OCI-LY7 (cell line): Measurements from ENCODE around the gene HTR3B. TPM values are rescaled to one million over a fixed set of nuclear protein-coding genes. Genes with fewer than 3 reads are reported as not detected.

ENCODE experiments used
- BruUV-seq: library from RNA; stranded (reverse); fragments of 400-500 nt; replicated peaks from 2 replicates; lab custom pipeline; 2021; lab: Mats Ljungman, UMichigan
- CTCF ChIA-PET: fragments of 300-600 bp; sonication (Branson Sonifier 250); formaldehyde crosslinking; loops from one replicate; lab custom pipeline; 2022; ENCODE audit warnings: antibody characterized with exemption; ENCODE audit not compliant: unreplicated experiment; lab: Charles Lee
- POLR2A ChIA-PET: fragments of 300-600 bp; sonication (Branson Sonifier 250); formaldehyde crosslinking; loops from one replicate; lab custom pipeline; 2022; ENCODE audit warnings: antibody characterized with exemption; lab: Charles Lee
- DNase-seq: peaks from one replicate; pipeline ENCODE4 v3.0.0-alpha.2; 2015; ENCODE audit warnings: low spot score
- H2AFZ ChIP-seq: fragments of 200-600 bp; sonication (generic), shearing (Covaris generic); 2 replicates; pipeline ENCODE4 v1.6.1; 2014; ENCODE audit warnings: mild to moderate bottlenecking, antibody characterized with exemption, low read length, moderate library complexity
- H3K27ac ChIP-seq: fragments of 200-600 bp; sonication (generic); 2 replicates; pipeline ENCODE4 v1.5.1; 2014; ENCODE audit warnings: mixed run types, low read depth, mild to moderate bottlenecking, moderate library complexity, low read length, inconsistent platforms; ENCODE audit not compliant: poor library complexity, severe bottlenecking
- H3K36me3 ChIP-seq: fragments of 200-600 bp; sonication (generic); 2 replicates; pipeline ENCODE4 v1.6.1; 2014; ENCODE audit warnings: mild to moderate bottlenecking, antibody characterized with exemption, low read length, moderate library complexity, mixed read lengths; ENCODE audit not compliant: insufficient read depth
- H3K4me1 ChIP-seq: fragments of 200-600 bp; sonication (generic); 2 replicates; pipeline ENCODE4 v1.5.1; 2014; ENCODE audit warnings: mild to moderate bottlenecking, low read length; ENCODE audit not compliant: insufficient read depth, poor library complexity, severe bottlenecking
- H3K4me2 ChIP-seq: fragments of 200-600 bp; sonication (generic); 2 replicates; pipeline ENCODE4 v1.6.1; 2014; ENCODE audit warnings: mild to moderate bottlenecking, low read length
- H3K4me3 ChIP-seq: fragments of 200-600 bp; sonication (generic); 2 replicates; pipeline ENCODE4 v1.5.1; 2014; ENCODE audit warnings: mild to moderate bottlenecking, low read depth, low read length; ENCODE audit not compliant: poor library complexity, severe bottlenecking
- H3K79me2 ChIP-seq: fragments of 200-600 bp; sonication (generic); 2 replicates; pipeline ENCODE4 v1.6.1; 2016; ENCODE audit warnings: low read depth, mild to moderate bottlenecking, low read length, moderate library complexity, mixed read lengths; ENCODE audit not compliant: insufficient read depth
- H3K9me2 ChIP-seq: fragments of 200-600 bp; sonication (generic); 2 replicates; pipeline ENCODE4 v1.6.1; 2016; ENCODE audit warnings: mild to moderate bottlenecking, low read length, mixed read lengths; ENCODE audit not compliant: insufficient read depth
- H3K9me3 ChIP-seq: fragments of 200-600 bp; sonication (generic); 2 replicates; pipeline ENCODE4 v1.6.1; 2014; ENCODE audit warnings: mild to moderate bottlenecking, mixed run types, low read length, mixed read lengths
- H4K20me1 ChIP-seq: fragments of 200-600 bp; sonication (generic); 2 replicates; pipeline ENCODE4 v1.6.1; 2014; ENCODE audit warnings: mild to moderate bottlenecking, antibody characterized with exemption, low read length, moderate library complexity, mixed read lengths; ENCODE audit not compliant: insufficient read depth
- EZH2phosphoT487 ChIP-seq: fragments of 200-600 bp; sonication (generic); IDR thresholded peaks from 2 replicates; pipeline ENCODE4 v1.6.1; 2018; ENCODE audit warnings: low read depth, borderline replicate concordance, mild to moderate bottlenecking, mixed run types, antibody characterized with exemption, low read length, moderate library complexity, mixed read lengths
- intact Hi-C: fragments of 100-400 bp; cut with micrococcal nuclease; formaldehyde crosslinking; loops from one replicate; pipeline ENCODE4 v1.10.0; 2022; ENCODE audit not compliant: unreplicated experiment
- total RNA-seq, 2 experiments: library from RNA; depleted of rRNA in 1 of 2; stranded (reverse); fragments of >200 nt in 1 of 2; shearing (Covaris generic) in 1 of 2; gene quantifications; 2 replicates each; pipeline ENCODE4 v1.2.3, GENCODE V29; 2014 to 2022
- TF ChIP-seq, protein P1 (sequence below): fragments of 200-600 bp; sonication (generic); conservative IDR thresholded peaks from 2 replicates; pipeline ENCODE4 v1.5.1; 2014; ENCODE audit warnings: mild to moderate bottlenecking, antibody characterized with exemption, low read length, moderate library complexity, mixed read lengths

HTR3B gene
- total RNA-seq, 2 experiments from 2014 or later: not detected

DNA sequence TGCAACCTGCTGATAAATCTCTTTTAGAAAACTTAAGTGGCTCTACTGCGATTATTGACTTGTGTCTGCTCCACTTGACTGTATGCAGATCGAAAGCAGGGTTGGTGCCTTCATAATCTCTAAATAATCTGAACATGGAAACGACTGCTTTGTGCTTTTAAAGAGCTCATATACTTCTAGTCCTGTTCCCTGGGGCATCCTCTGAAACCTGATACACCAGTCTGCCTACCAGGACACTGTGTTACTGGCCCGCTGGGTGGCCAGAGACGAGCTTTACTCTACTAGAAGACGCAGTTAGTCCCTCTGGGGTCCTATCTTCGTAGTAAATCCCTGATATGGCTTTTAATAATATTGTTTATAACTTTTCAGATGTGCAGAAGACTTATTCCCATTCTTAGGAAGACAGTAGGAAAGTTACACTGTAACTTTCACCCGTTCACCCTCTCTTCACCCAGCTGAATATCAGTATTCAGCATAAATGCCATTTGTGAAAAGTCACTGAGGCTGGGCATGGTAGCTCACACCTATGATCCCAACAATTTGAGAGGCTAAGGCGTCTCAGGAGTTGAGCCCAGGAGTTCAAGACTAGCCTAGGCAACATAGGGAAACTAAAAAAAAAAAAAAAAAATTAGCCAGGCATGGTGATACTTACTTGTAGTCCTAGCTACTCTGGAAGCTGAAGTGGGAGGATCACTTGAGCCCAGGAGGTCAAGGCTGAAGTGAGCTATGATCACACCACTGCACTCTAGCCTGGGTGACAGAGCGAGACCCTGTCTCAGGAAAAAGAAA lies 9.0 kb upstream of the HTR3B start:
- no TSS peak for BruUV-seq
- Histone ChIP-seq H3K36me3 (no peaks in the 10 kb centered on the region), H3K4me1 (no peaks in the 10 kb centered on the region), H3K9me2 (no peaks in the 10 kb centered on the region), H3K4me3 (no peak overlapping the region), H2AFZ (no peak overlapping the region), H3K79me2 (no peaks in the 10 kb centered on the region), H3K9me3 (no peaks in the 10 kb centered on the region), H3K4me2 (no peak overlapping the region), H3K27ac (no peak overlapping the region), H4K20me1 (no peaks in the 10 kb centered on the region)
- POLR2A ChIA-PET: interaction anchor here (0.7 to 1.0 kb wide), 4 partner anchors 8 to 281 kb away, joined by 3 to 4 read pairs (median 4); no protein-coding TSS in a partner anchor
- CTCF ChIA-PET: no interaction called here
- no peak for DNase-seq
- intact Hi-C loops: loop anchor here (1.0 to 2.0 kb wide), 3 partner anchors 99 to 366 kb away; no protein-coding TSS in a partner anchor
- no peak for TF ChIP-seq EZH2phosphoT487

DNA sequence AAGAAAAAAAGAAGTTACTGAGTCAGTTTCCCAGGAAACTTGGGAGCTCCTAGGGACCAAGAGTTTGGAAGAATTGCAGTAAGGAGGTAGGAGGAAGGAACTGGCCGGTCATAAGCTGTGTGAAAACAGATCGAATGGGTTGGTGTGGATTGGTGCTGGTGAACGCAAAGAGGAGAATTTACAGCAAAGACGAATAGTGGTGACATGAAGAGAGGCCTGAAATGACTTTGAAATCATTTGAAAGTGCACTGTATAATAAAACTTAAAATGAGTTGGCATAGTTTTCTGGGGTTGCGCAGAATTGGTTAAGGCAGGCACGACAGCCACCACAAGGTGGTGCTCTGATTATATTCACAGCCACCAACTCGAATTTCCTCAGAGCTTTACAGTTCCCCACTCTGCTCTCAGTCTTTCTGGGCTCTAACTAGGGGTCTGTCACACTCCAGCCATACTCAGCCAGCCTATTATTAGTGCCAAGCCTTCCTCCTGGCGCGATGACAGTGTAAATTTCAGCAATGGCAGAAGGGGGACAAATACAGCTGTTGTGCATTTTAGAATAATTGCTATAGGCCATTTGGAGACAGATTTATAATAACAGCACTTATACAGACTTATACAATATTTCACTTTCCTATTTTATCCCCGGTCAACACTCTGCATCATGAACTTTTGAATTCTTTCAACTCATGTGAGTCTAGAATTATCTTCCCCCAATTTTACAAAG lies 8.3 kb upstream of the HTR3B start:
- intact Hi-C loops: loop anchor here (1.0 to 2.0 kb wide), 3 partner anchors 98 to 365 kb away; no protein-coding TSS in a partner anchor
- Histone ChIP-seq H3K9me2 (no peaks in the 10 kb centered on the region), H3K9me3 (no peaks in the 10 kb centered on the region), H3K4me1 (no peaks in the 10 kb centered on the region), H3K4me2 (no peak overlapping the region), H3K36me3 (no peaks in the 10 kb centered on the region), H3K27ac (no peak overlapping the region), H3K79me2 (no peaks in the 10 kb centered on the region), H2AFZ (no peak overlapping the region), H3K4me3 (no peak overlapping the region), H4K20me1 (no peaks in the 10 kb centered on the region)
- CTCF ChIA-PET: interaction anchor here (1.0 kb wide), 1 partner anchor 13 kb away, joined by 4 read pairs; no protein-coding TSS in a partner anchor
- no peak for TF ChIP-seq EZH2phosphoT487
- TF ChIP-seq, protein P1, sequence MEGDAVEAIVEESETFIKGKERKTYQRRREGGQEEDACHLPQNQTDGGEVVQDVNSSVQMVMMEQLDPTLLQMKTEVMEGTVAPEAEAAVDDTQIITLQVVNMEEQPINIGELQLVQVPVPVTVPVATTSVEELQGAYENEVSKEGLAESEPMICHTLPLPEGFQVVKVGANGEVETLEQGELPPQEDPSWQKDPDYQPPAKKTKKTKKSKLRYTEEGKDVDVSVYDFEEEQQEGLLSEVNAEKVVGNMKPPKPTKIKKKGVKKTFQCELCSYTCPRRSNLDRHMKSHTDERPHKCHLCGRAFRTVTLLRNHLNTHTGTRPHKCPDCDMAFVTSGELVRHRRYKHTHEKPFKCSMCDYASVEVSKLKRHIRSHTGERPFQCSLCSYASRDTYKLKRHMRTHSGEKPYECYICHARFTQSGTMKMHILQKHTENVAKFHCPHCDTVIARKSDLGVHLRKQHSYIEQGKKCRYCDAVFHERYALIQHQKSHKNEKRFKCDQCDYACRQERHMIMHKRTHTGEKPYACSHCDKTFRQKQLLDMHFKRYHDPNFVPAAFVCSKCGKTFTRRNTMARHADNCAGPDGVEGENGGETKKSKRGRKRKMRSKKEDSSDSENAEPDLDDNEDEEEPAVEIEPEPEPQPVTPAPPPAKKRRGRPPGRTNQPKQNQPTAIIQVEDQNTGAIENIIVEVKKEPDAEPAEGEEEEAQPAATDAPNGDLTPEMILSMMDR: peak; percentile 92
- peak; percentile 48 for DNase-seq
- POLR2A ChIA-PET: interaction anchor here (0.7 to 1.0 kb wide), 3 partner anchors 9 to 28 kb away, joined by 3 to 4 read pairs (median 4); no protein-coding TSS in a partner anchor
- no TSS peak for BruUV-seq

DNA sequence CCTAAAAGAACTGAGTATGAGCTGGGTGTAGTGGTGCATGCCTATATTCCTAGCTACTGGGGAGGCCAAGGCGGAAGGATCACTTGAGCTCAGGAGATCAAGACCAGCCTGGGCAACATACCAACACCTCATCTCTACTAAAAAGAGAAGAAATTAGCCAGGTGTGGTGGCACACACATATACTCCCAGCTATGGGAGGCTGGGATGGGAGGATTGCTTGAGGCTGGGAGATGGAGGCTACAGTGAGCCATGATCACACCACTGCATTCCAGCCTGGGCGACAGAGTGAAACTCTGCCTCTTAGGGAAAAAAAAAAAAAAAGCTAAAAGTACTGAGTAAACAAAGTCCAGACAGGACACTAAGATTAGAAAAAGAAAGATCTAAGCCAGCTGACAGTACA lies 3.5 kb upstream of the HTR3B start:
- no peaks in the 10 kb centered on the region for H3K9me3 ChIP-seq
- H4K20me1 ChIP-seq: no peaks in the 10 kb centered on the region
- no peaks in the 10 kb centered on the region for H3K4me1 ChIP-seq
- ChIA-PET POLR2A (interaction anchor here (0.8 kb wide), 1 partner anchor 10 kb away, joined by 3 read pairs; no protein-coding TSS in a partner anchor), CTCF (interaction anchor here (0.6 kb wide), 2 partner anchors 93 to 284 kb away, joined by 4 to 6 read pairs; no protein-coding TSS in a partner anchor)
- H3K36me3 ChIP-seq: no peaks in the 10 kb centered on the region
- H2AFZ ChIP-seq: no peak overlapping the region
- H3K4me2 ChIP-seq: no peak overlapping the region
- TF ChIP-seq, protein P1: no peak
- no peak for TF ChIP-seq EZH2phosphoT487
- no peak overlapping the region for H3K4me3 ChIP-seq
- intact Hi-C loops: no loop called here
- no peak overlapping the region for H3K27ac ChIP-seq
- no TSS peak for BruUV-seq
- DNase-seq: no peak
- no peaks in the 10 kb centered on the region for H3K79me2 ChIP-seq
- no peaks in the 10 kb centered on the region for H3K9me2 ChIP-seq
